IMR-90 (cell line): ENCODE measurements around the gene BTD. TPM values are rescaled to one million over a fixed set of nuclear protein-coding genes. Genes with fewer than 3 reads are reported as not detected.

Experiments used
- ATAC-seq: fragments of 200-7000 bp; cut with Tn5 transposase; 2 replicates; pipeline ENCODE4 v1.9.1; 2020; ENCODE audit warnings: low read depth, mild to moderate bottlenecking, moderate library complexity
- BruUV-seq: library from RNA; stranded (reverse); fragments of 400-500 nt; replicated peaks from 2 replicates; lab custom pipeline; 2021; lab: Mats Ljungman, UMichigan
- CTCF ChIA-PET: fragments of 300-600 bp; formaldehyde crosslinking; extraction: SDS; loops from one replicate; lab custom pipeline; 2021; ENCODE audit warnings: antibody characterized with exemption; lab: Yijun Ruan, JAX
- POLR2A ChIA-PET: fragments of 300-600 bp; sonication (Branson Sonifier 250); formaldehyde crosslinking; loops from one replicate; lab custom pipeline; 2022; ENCODE audit warnings: antibody characterized with exemption; ENCODE audit not compliant: unreplicated experiment; lab: Charles Lee
- DNase-seq: peaks from one replicate; pipeline ENCODE4 v3.0.0; 2013
- H2AFZ ChIP-seq: replicated peaks from 2 replicates; pipeline ENCODE3; 2013; ENCODE audit warnings: low read length, mild to moderate bottlenecking; ENCODE audit not compliant: poor library complexity
- H2AK5ac ChIP-seq: 2 replicates; pipeline ENCODE4 v1.6.1; 2013; ENCODE audit warnings: low read depth, low read length, inconsistent platforms
- H2AK9ac ChIP-seq: replicated peaks from 2 replicates; pipeline ENCODE3; 2013; ENCODE audit warnings: mild to moderate bottlenecking, low read depth, low read length, moderate library complexity; ENCODE audit not compliant: poor library complexity
- H2BK120ac ChIP-seq: 2 replicates; pipeline ENCODE4 v1.6.1; 2013; ENCODE audit warnings: low read depth, low read length, inconsistent platforms
- H2BK15ac ChIP-seq: 3 replicates; pipeline ENCODE4 v1.6.1; 2013; ENCODE audit warnings: low read depth, low read length, inconsistent platforms
- H2BK20ac ChIP-seq: 2 replicates; pipeline ENCODE4 v1.6.1; 2013; ENCODE audit warnings: low read depth, mild to moderate bottlenecking, inconsistent platforms, low read length, moderate library complexity
- H2BK5ac ChIP-seq: 2 replicates; pipeline ENCODE4 v1.6.1; 2013; ENCODE audit warnings: mild to moderate bottlenecking, low read depth, low read length, inconsistent platforms; ENCODE audit not compliant: poor library complexity, severe bottlenecking
- H3K14ac ChIP-seq: replicated peaks from 2 replicates; pipeline ENCODE4 v1.6.1; 2013; ENCODE audit warnings: low read depth, low read length, inconsistent platforms
- H3K18ac ChIP-seq: 2 replicates; pipeline ENCODE4 v1.6.1; 2013; ENCODE audit warnings: low read depth, low read length, control low read depth
- H3K23ac ChIP-seq: 2 replicates; pipeline ENCODE4 v1.6.1; 2013; ENCODE audit warnings: low read depth, low read length, inconsistent platforms
- H3K27ac ChIP-seq: 2 replicates; pipeline ENCODE4 v1.5.1; 2013; ENCODE audit warnings: mild to moderate bottlenecking, control low read depth, low read length; ENCODE audit not compliant: insufficient read depth
- H3K27me3 ChIP-seq: 2 replicates; pipeline ENCODE4 v1.6.1; 2013; ENCODE audit warnings: low read length; ENCODE audit not compliant: control insufficient read depth, insufficient read depth
- H3K36me3 ChIP-seq: 2 replicates; pipeline ENCODE4 v1.6.1; 2013; ENCODE audit warnings: low read length, mixed read lengths; ENCODE audit not compliant: control insufficient read depth, insufficient read depth
- H3K4ac ChIP-seq: 2 replicates; pipeline ENCODE4 v1.6.1; 2013; ENCODE audit warnings: low read depth, low read length, inconsistent platforms
- H3K4me1 ChIP-seq: 2 replicates; pipeline ENCODE4 v1.6.1; 2013; ENCODE audit warnings: low read length, mixed read lengths; ENCODE audit not compliant: control insufficient read depth, insufficient read depth
- H3K4me2 ChIP-seq: 2 replicates; pipeline ENCODE4 v1.6.1; 2013; ENCODE audit warnings: low read depth, mild to moderate bottlenecking, control low read depth, low read length, moderate library complexity
- H3K4me3 ChIP-seq: 2 replicates; pipeline ENCODE4 v1.5.1; 2013; ENCODE audit warnings: low read depth, mild to moderate bottlenecking, control low read depth, low read length, moderate library complexity; ENCODE audit not compliant: insufficient read depth
- H3K56ac ChIP-seq: 2 replicates; pipeline ENCODE4 v1.6.1; 2013; ENCODE audit warnings: low read length, inconsistent platforms; ENCODE audit not compliant: insufficient read depth; ENCODE audit errors: extremely low read depth
- H3K79me1 ChIP-seq, 2 experiments: 2 replicates each; pipeline ENCODE4 v1.6.1; 2013; ENCODE audit warnings: low read length in 2 of 2, inconsistent platforms in 1 of 2, low read depth in 1 of 2
- H3K9ac ChIP-seq: 2 replicates; pipeline ENCODE4 v1.6.1; 2013; ENCODE audit warnings: low read depth, low read length, control low read depth
- H3K9me1 ChIP-seq: 2 replicates; pipeline ENCODE4 v1.6.1; 2013; ENCODE audit warnings: low read length, inconsistent platforms; ENCODE audit not compliant: insufficient read depth
- H3K9me3 ChIP-seq: 2 replicates; pipeline ENCODE4 v1.6.1; 2013; ENCODE audit warnings: low read length; ENCODE audit not compliant: control insufficient read depth, insufficient read depth
- H4K20me1 ChIP-seq: 2 replicates; pipeline ENCODE4 v1.6.1; 2013; ENCODE audit warnings: low read length, inconsistent platforms; ENCODE audit not compliant: insufficient read depth
- H4K5ac ChIP-seq: 2 replicates; pipeline ENCODE4 v1.6.1; 2013; ENCODE audit warnings: mild to moderate bottlenecking, low read depth, low read length, control low read depth
- H4K8ac ChIP-seq, 2 experiments: 2 replicates each; pipeline ENCODE4 v1.6.1; 2013; ENCODE audit warnings: low read depth in 2 of 2, low read length in 2 of 2, control low read depth in 1 of 2, inconsistent platforms in 1 of 2
- H4K91ac ChIP-seq: 2 replicates; pipeline ENCODE4 v1.6.1; 2013; ENCODE audit warnings: low read depth, low read length, inconsistent platforms; ENCODE audit not compliant: insufficient read depth
- BHLHE40 ChIP-seq: fragments of 150-350 bp; IDR thresholded peaks from 2 replicates; pipeline ENCODE4 v1.6.1; 2016; ENCODE audit warnings: mild to moderate bottlenecking, low read depth, low read length
- MAZ ChIP-seq: IDR thresholded peaks from 2 replicates; pipeline ENCODE4 v1.6.1; 2012; ENCODE audit warnings: low read depth, mild to moderate bottlenecking, low read length, improper control_type of control experiment, moderate library complexity, borderline replicate concordance
- POLR2A ChIP-seq: IDR thresholded peaks from 2 replicates; pipeline ENCODE4 v1.6.1; 2012; ENCODE audit warnings: mild to moderate bottlenecking, low read depth, low read length
- RAD21 ChIP-seq: IDR thresholded peaks from 2 replicates; pipeline ENCODE4 v1.6.1; 2012; ENCODE audit warnings: low read length, improper control_type of control experiment
- SMC3 ChIP-seq: fragments of 150-350 bp; IDR thresholded peaks from 2 replicates; pipeline ENCODE4 v1.6.1; 2016; ENCODE audit warnings: low read depth, mild to moderate bottlenecking, antibody characterized with exemption, low read length, moderate library complexity
- WGBS, 2 experiments: methylation state at CpG; one replicate each; pipeline versions ENCODE4 v1.1.5 to v1.1.7; 2013; ENCODE audit warnings: missing lambda C conversion rate in 2 of 2; ENCODE audit not compliant: insufficient read length in 1 of 2; ENCODE audit errors: extremely low coverage in 2 of 2; 5-methylcytosine and 5-hydroxymethylcytosine counted together
- dilution Hi-C: fragments of 300-500 bp; cut with HindIII; formaldehyde crosslinking; loops from one replicate; pipeline ENCODE4 v1.14.3; 2018; ENCODE audit warnings: low sequenced_read_pairs; ENCODE audit not compliant: unreplicated experiment
- in situ Hi-C: fragments of 300-500 bp; cut with MboI; formaldehyde crosslinking; loops from 3 replicates; pipeline ENCODE4 v1.14.3; 2019; ENCODE audit warnings: low sequenced_read_pairs, inconsistent platforms, mixed read lengths
- intact Hi-C: fragments of 100-400 bp; cut with micrococcal nuclease; formaldehyde crosslinking; loops from 2 replicates; pipeline ENCODE4 v1.10.0; 2022
- polyA plus RNA-seq, 3 experiments: library from polyadenylated mRNA; depleted of rRNA; stranded (reverse); fragments of >200 nt; gene quantifications; 2 replicates each; pipeline ENCODE4 v1.2.3, GENCODE V29; 2012; ENCODE audit warnings: low replicate concordance in 1 of 3
- total RNA-seq: library from RNA; depleted of rRNA; stranded (reverse); fragments of >200 nt; gene quantifications from 2 replicates; pipeline ENCODE4 v1.2.3, GENCODE V29; 2012

BTD gene
- total and polyA plus RNA-seq, 2 of the 4 experiments (the other 2 are of a cell fraction), result 14.8 to 21.1 TPM

DNA sequence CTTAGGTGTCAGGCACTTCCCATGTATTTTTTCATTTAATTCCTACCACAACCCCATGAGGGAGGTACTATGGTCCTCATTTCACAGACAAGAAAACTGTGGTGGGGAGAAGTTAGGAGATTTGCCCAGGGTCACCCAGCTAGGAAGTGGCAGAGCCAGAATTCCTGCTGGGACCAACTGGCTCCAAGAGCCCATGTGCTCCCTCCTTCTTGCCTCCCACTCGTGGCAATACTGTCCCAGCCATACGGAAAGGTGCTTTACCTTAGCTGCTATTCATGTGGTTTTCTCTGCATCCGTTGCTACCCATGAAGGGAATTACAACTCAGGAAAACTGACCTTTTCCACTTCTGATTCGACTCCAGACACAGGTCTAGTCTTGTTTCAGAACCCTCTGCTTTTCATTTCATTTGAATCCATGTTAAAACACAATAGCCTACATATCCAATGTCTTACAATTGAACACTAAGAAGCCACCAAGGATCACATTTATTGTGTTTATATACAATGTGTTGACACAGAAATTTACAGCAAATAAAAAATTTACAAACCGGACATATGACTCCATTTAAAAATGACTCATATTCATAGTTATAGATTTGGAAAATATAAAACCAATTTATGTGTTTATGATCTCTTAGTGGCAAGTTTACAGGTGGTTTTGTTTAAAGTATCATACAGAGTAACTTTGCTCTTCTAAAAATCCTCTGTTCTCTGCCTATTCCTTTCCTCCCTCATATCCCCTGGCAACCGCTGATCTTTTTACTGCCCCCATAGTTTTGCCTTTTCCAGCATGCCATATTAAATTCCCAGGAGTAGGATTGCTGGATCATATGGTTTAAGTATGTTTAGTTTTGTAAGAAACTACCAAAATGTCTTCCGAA is 58.8 kb downstream of the BTD start:
- dilution Hi-C loops, result no loop called here
- Histone ChIP-seq H3K9me1 (no peaks in the 10 kb centered on the region; the same call in 1 of the 2 replicates), H3K4me3 (no peak overlapping the region), H2BK20ac (no peak overlapping the region), H2AK9ac (no peak overlapping the region), H2AFZ (no peak overlapping the region), H2BK120ac (no peak overlapping the region), H2BK15ac (no peak overlapping the region), H3K4me1 (no peaks in the 10 kb centered on the region), H4K5ac (no peak overlapping the region), H3K14ac (no peak overlapping the region), H3K9ac (no peak overlapping the region), H3K56ac (no peak overlapping the region), H3K79me1 (no peaks in the 10 kb centered on the region), H3K23ac (no peak overlapping the region), H3K18ac (no peak overlapping the region), H3K36me3 (no peaks in the 10 kb centered on the region), H4K8ac (no peak overlapping the region), H3K27me3 (no peaks in the 10 kb centered on the region), H3K9me3 (peaks cover 8% of the 10 kb centered on the region), H4K20me1 (no peaks in the 10 kb centered on the region), H2AK5ac (no peak overlapping the region), H3K27ac (no peak overlapping the region), H3K4ac (no peak overlapping the region), H3K4me2 (no peak overlapping the region), H4K91ac (no peak overlapping the region), H2BK5ac (no peak overlapping the region)
- CTCF ChIA-PET, result no interaction called here
- ATAC-seq, result 0 out of 2 replicates have a peak, but pooled peaks have one; percentile 12
- intact Hi-C loops, result no loop called here
- BruUV-seq, result no TSS peak
- TF ChIP-seq BHLHE40 (no peak), RAD21 (no peak), SMC3 (no peak), MAZ (no peak), POLR2A (no peak)
- WGBS, 2 experiments, result 53% methylated on average over 3 of the region's 7 CpGs; no CpG with 5 or more reads in 1 of the 2 experiments
- POLR2A ChIA-PET, result no interaction called here
- DNase-seq, result no peak
- in situ Hi-C loops, result no loop called here
